H1 (cell line): Measurements from ENCODE around the gene ADPRM. TPM values are rescaled to one million over a fixed set of nuclear protein-coding genes. Genes with fewer than 3 reads are reported as not detected.

Experiments used
- CTCF ChIA-PET: fragments of 300-600 bp; sonication (Branson Sonifier 250); formaldehyde crosslinking; loops from one replicate; lab custom pipeline; 2021; ENCODE audit not compliant: partially characterized antibody; lab: Charles Lee
- POLR2A ChIA-PET: fragments of 300-600 bp; sonication (Branson Sonifier 250); formaldehyde crosslinking; loops from one replicate; lab custom pipeline; 2021; ENCODE audit warnings: inconsistent platforms; ENCODE audit not compliant: partially characterized antibody; lab: Charles Lee
- DNase-seq, 2 experiments: peaks; one replicate each; pipeline versions ENCODE4 v3.0.0 to v3.0.0-alpha.2; 2010 to 2022; ENCODE audit warnings: low spot score in 2 of 2, low read depth in 1 of 2, mixed read lengths in 1 of 2
- FAIRE-seq: peaks from 2 replicates; lab custom pipeline; 2011; peaks lifted over from hg19 to GRCh38; lab: Jason Lieb, UNC
- H2AFZ ChIP-seq: 2 replicates; pipeline ENCODE4 v1.8.1; 2012; ENCODE audit warnings: low read length, inconsistent platforms
- H2AK5ac ChIP-seq: 2 replicates; pipeline ENCODE4 v1.6.1; 2013; ENCODE audit warnings: low read depth, low read length
- H2BK120ac ChIP-seq: replicated peaks from 2 replicates; pipeline ENCODE3; 2013; ENCODE audit warnings: low read depth, low read length, inconsistent platforms
- H2BK12ac ChIP-seq: 2 replicates; pipeline ENCODE4 v1.6.1; 2013; ENCODE audit warnings: low read depth, low read length
- H2BK15ac ChIP-seq: 2 replicates; pipeline ENCODE4 v1.6.1; 2013; ENCODE audit warnings: low read length
- H2BK20ac ChIP-seq: 2 replicates; pipeline ENCODE4 v1.6.1; 2013; ENCODE audit warnings: low read length
- H2BK5ac ChIP-seq: 2 replicates; pipeline ENCODE4 v1.6.1; 2013; ENCODE audit warnings: low read depth, low read length
- H3K14ac ChIP-seq: 2 replicates; pipeline ENCODE4 v1.6.1; 2013; ENCODE audit warnings: inconsistent platforms; ENCODE audit not compliant: insufficient read length
- H3K18ac ChIP-seq: 2 replicates; pipeline ENCODE4 v1.6.1; 2013; ENCODE audit warnings: low read length; ENCODE audit errors: extremely low read depth
- H3K23ac ChIP-seq: 2 replicates; pipeline ENCODE4 v1.6.1; 2013; ENCODE audit warnings: inconsistent platforms; ENCODE audit not compliant: insufficient read length
- H3K23me2 ChIP-seq: 2 replicates; pipeline ENCODE4 v1.6.1; 2013; ENCODE audit warnings: low read depth, low read length
- H3K27ac ChIP-seq: 2 replicates; pipeline ENCODE4 v1.6.1; 2011; ENCODE audit warnings: low read depth, low read length, inconsistent platforms
- H3K27me3 ChIP-seq, 4 experiments: replicated peaks in 1 of 4; 1 replicate in 1 of 4; 2 replicates in 3 of 4; pipeline versions ENCODE4 v1.6.1 to v1.8.1; 2011 to 2013; ENCODE audit warnings: low read length in 3 of 4, mild to moderate bottlenecking in 3 of 4, inconsistent platforms in 2 of 4, mixed read lengths in 2 of 4, moderate library complexity in 1 of 4; ENCODE audit not compliant: control insufficient read depth in 3 of 4, insufficient read depth in 3 of 4; ENCODE audit errors: extremely low read depth in 1 of 4
- H3K36me3 ChIP-seq, 4 experiments: 2 replicates each; pipeline versions ENCODE4 v1.6.1 to v1.8.1; 2011 to 2013; ENCODE audit warnings: mild to moderate bottlenecking in 4 of 4, low read length in 3 of 4, moderate library complexity in 2 of 4, control low read depth in 1 of 4, inconsistent platforms in 1 of 4; ENCODE audit not compliant: insufficient read depth in 4 of 4, control insufficient read depth in 2 of 4
- H3K4ac ChIP-seq: replicated peaks from 2 replicates; pipeline ENCODE3; 2013; ENCODE audit warnings: low read length, low read depth, mixed read lengths, inconsistent platforms; ENCODE audit not compliant: insufficient read length
- H3K4me1 ChIP-seq, 4 experiments: replicated peaks in 1 of 4; 1 replicate in 1 of 4; 2 replicates in 3 of 4; pipeline versions ENCODE4 v1.6.1 to v1.8.1; 2011 to 2013; ENCODE audit warnings: low read length in 3 of 4, inconsistent platforms in 2 of 4, mixed read lengths in 1 of 4; ENCODE audit not compliant: insufficient read depth in 4 of 4, control insufficient read depth in 3 of 4
- H3K4me2 ChIP-seq, 2 experiments: 2 replicates each; pipeline versions ENCODE4 v1.6.1 to v1.8.1; 2011 to 2013; ENCODE audit warnings: low read depth in 2 of 2, low read length in 2 of 2, control low read depth in 1 of 2, inconsistent platforms in 1 of 2, mild to moderate bottlenecking in 1 of 2; ENCODE audit not compliant: insufficient read depth in 1 of 2
- H3K4me3 ChIP-seq, 4 experiments: fragments of 200-600, 300-600 bp in 1 of 4; sonication (generic), shearing (Covaris generic), sonication (Bioruptor Twin) in 1 of 4; 2 replicates each; pipeline versions ENCODE4 v1.5.1 to v1.8.1; 2011 to 2016; ENCODE audit warnings: low read length in 4 of 4, low read depth in 3 of 4, control low read depth in 2 of 4, inconsistent platforms in 2 of 4, mild to moderate bottlenecking in 2 of 4, mixed read lengths in 1 of 4, moderate library complexity in 1 of 4; ENCODE audit not compliant: insufficient read depth in 2 of 4; ENCODE audit errors: extremely low read depth in 1 of 4
- H3K56ac ChIP-seq: replicated peaks from 2 replicates; pipeline ENCODE3; 2013; ENCODE audit warnings: low read depth, mild to moderate bottlenecking, mixed read lengths, low read length, inconsistent platforms; ENCODE audit not compliant: insufficient read length
- H3K79me1 ChIP-seq: 2 replicates; pipeline ENCODE4 v1.6.1; 2013; ENCODE audit warnings: low read depth, low read length, control low read depth
- H3K79me2 ChIP-seq, 2 experiments: 2 replicates each; pipeline versions ENCODE4 v1.6.1 to v1.8.1; 2012 to 2013; ENCODE audit warnings: low read length in 2 of 2, mild to moderate bottlenecking in 2 of 2, inconsistent platforms in 1 of 2; ENCODE audit not compliant: insufficient read depth in 2 of 2, control insufficient read depth in 1 of 2
- H3K9ac ChIP-seq, 4 experiments: replicated peaks in 1 of 4; 1 replicate in 1 of 4; 2 replicates in 3 of 4; pipeline versions ENCODE4 v1.6.1 to v1.8.1; 2011 to 2013; ENCODE audit warnings: low read depth in 3 of 4, low read length in 3 of 4, control low read depth in 2 of 4, mild to moderate bottlenecking in 2 of 4, moderate library complexity in 2 of 4, inconsistent platforms in 1 of 4; ENCODE audit errors: extremely low read depth in 1 of 4
- H3K9me3 ChIP-seq, 2 experiments: 2 replicates each; pipeline versions ENCODE4 v1.6.1 to v1.8.1; 2012 to 2013; ENCODE audit warnings: mild to moderate bottlenecking in 2 of 2, moderate library complexity in 2 of 2, control low read depth in 1 of 2, inconsistent platforms in 1 of 2, low read depth in 1 of 2, low read length in 1 of 2, mixed read lengths in 1 of 2; ENCODE audit not compliant: insufficient read depth in 2 of 2
- H4K20me1 ChIP-seq, 2 experiments: replicated peaks in 1 of 2; 2 replicates each; pipeline versions ENCODE3 to v1.8.1; 2011 to 2013; ENCODE audit warnings: inconsistent platforms in 2 of 2, low read length in 2 of 2, mild to moderate bottlenecking in 1 of 2; ENCODE audit not compliant: insufficient read depth in 2 of 2, control insufficient read depth in 1 of 2
- H4K5ac ChIP-seq: 2 replicates; pipeline ENCODE4 v1.6.1; 2013; ENCODE audit warnings: low read length, low read depth, mixed read lengths, inconsistent platforms; ENCODE audit not compliant: insufficient read length
- H4K8ac ChIP-seq: 2 replicates; pipeline ENCODE4 v1.8.0; 2013; ENCODE audit warnings: mild to moderate bottlenecking, moderate library complexity, low read length, inconsistent platforms; ENCODE audit not compliant: insufficient read depth; ENCODE audit errors: extremely low read depth
- H4K91ac ChIP-seq: replicated peaks from 2 replicates; pipeline ENCODE3; 2013; ENCODE audit warnings: low read length, mixed read lengths, inconsistent platforms; ENCODE audit not compliant: insufficient read length
- BACH1 ChIP-seq: IDR thresholded peaks from 2 replicates; pipeline ENCODE4 v1.6.1; 2012; ENCODE audit warnings: low read length, improper control_type of control experiment
- CBX8 ChIP-seq: fragments of 300-800, 300-1000 bp; sonication (generic); IDR thresholded peaks from 2 replicates; pipeline ENCODE4 v1.7.1; 2016; ENCODE audit warnings: low read depth, low read length, borderline replicate concordance
- FOSL1 ChIP-seq: IDR thresholded peaks from 2 replicates; pipeline ENCODE4 v1.6.1; 2011; ENCODE audit warnings: mild to moderate bottlenecking, low read depth, low read length, moderate library complexity; ENCODE audit not compliant: insufficient read depth
- GABPA ChIP-seq: IDR thresholded peaks from 2 replicates; pipeline ENCODE4 v1.6.1; 2011; ENCODE audit warnings: mild to moderate bottlenecking, low read length, moderate library complexity, borderline replicate concordance; ENCODE audit not compliant: insufficient read depth
- GTF2F1 ChIP-seq: IDR thresholded peaks from 2 replicates; pipeline ENCODE4 v1.6.1; 2012; ENCODE audit warnings: low read depth, low read length, improper control_type of control experiment, borderline replicate concordance
- KDM1A ChIP-seq: fragments of 200-600, 300-600 bp; sonication (generic); IDR thresholded peaks from 2 replicates; pipeline ENCODE4 v1.7.1; 2016; ENCODE audit warnings: mild to moderate bottlenecking, low read length, borderline replicate concordance
- MAFK ChIP-seq: IDR thresholded peaks from 2 replicates; pipeline ENCODE4 v1.6.1; 2012; ENCODE audit warnings: low read depth, mild to moderate bottlenecking, improper control_type of control experiment, low read length
- PHF8 ChIP-seq: fragments of 200-600 bp; sonication (generic); conservative IDR thresholded peaks from 2 replicates; pipeline ENCODE4 v1.7.1; 2012; ENCODE audit warnings: low read depth, mild to moderate bottlenecking, inconsistent platforms, low read length, moderate library complexity
- POLR2A ChIP-seq, 2 experiments: IDR thresholded peaks; 1 replicate in 1 of 2; 2 replicates in 1 of 2; pipeline ENCODE4 v1.6.1; 2011; ENCODE audit warnings: low read depth in 2 of 2, low read length in 2 of 2, mild to moderate bottlenecking in 2 of 2; ENCODE audit errors: control extremely low read depth in 1 of 2
- POLR2AphosphoS5 ChIP-seq: IDR thresholded peaks from 2 replicates; pipeline ENCODE4 v1.6.1; 2011; ENCODE audit warnings: low read depth, low read length
- RXRA ChIP-seq: IDR thresholded peaks from 2 replicates; pipeline ENCODE4 v1.6.1; 2011; ENCODE audit warnings: low read depth, mild to moderate bottlenecking, low read length, moderate library complexity; ENCODE audit not compliant: insufficient read depth
- SIRT6 ChIP-seq: IDR thresholded peaks from one replicate; pipeline ENCODE4 v1.7.1; 2012; ENCODE audit warnings: low read length, inconsistent platforms
- SIX5 ChIP-seq: IDR thresholded peaks from 2 replicates; pipeline ENCODE4 v1.6.1; 2011; ENCODE audit warnings: mild to moderate bottlenecking, low read depth, low read length
- SP2 ChIP-seq: IDR thresholded peaks from 2 replicates; pipeline ENCODE4 v1.6.1; 2012; ENCODE audit warnings: mild to moderate bottlenecking, low read length, inconsistent platforms
- YY1 ChIP-seq: IDR thresholded peaks from 2 replicates; pipeline ENCODE4 v1.6.1; 2011; ENCODE audit warnings: low read depth, mild to moderate bottlenecking, low read length
- ZNF274 ChIP-seq: IDR thresholded peaks from 2 replicates; pipeline ENCODE4 v1.7.0; 2012; ENCODE audit warnings: low read length, borderline replicate concordance; ENCODE audit errors: extremely low read depth
- WGBS, 2 experiments: shearing (Covaris generic) in 1 of 2; methylation state at CpG; one replicate each; pipeline versions ENCODE4 v1.1.6 to v1.1.7; 2013 to 2015; ENCODE audit warnings: low lambda C conversion rate in 2 of 2, mixed read lengths in 2 of 2, inconsistent platforms in 1 of 2, low coverage in 1 of 2, missing lambda C conversion rate in 1 of 2; ENCODE audit not compliant: insufficient replicate concordance in 2 of 2, insufficient coverage in 1 of 2, insufficient read length in 1 of 2; ENCODE audit errors: extremely low coverage in 1 of 2, missing lambda C conversion rate in 1 of 2; 5-methylcytosine and 5-hydroxymethylcytosine counted together
- polyA plus RNA-seq, 7 experiments: library from polyadenylated mRNA; depleted of rRNA in 3 of 7; stranded (reverse) in 5 of 7; unstranded in 2 of 7; fragments of >200 nt in 5 of 7; fragments of 200-250 nt in 2 of 7; gene quantifications; 1 replicate in 5 of 7; 2 replicates in 1 of 7; 4 replicates in 1 of 7; pipeline versions ENCODE4 v1.2.1 to v1.2.3, GENCODE V29; 2011 to 2013; ENCODE audit warnings: missing spikeins in 2 of 7, mixed read lengths in 2 of 7
- total RNA-seq: library from RNA; stranded (reverse); fragmentation: NEBNext Ultra II Directional; extraction: Animal tissue kit (Norgen Biotek cat#: 25700); gene quantifications from 2 replicates; pipeline ENCODE4 v1.2.1, GENCODE V29; 2021

Gene ADPRM
- total and polyA plus RNA-seq, 2 of the 8 experiments (the other 6 are each of a cell fraction or from before 2014, with no cell fraction given): 6.7 to 7.9 TPM

- H2BK15ac ChIP-seq: no peak overlapping the region
- no peaks in the 10 kb centered on the region for H3K27me3 ChIP-seq
- H3K4me2 ChIP-seq: no peak overlapping the region
- H3K27ac ChIP-seq: no peak overlapping the region
- H3K23me2 ChIP-seq: no peaks in the 10 kb centered on the region; the same call in 1 of the 2 replicates
- ChIA-PET POLR2A (interaction anchor here (1.0 to 1.5 kb wide), 3 partner anchors 10 to 107 kb away, joined by 3 to 5 read pairs (median 5); no protein-coding TSS in a partner anchor), CTCF (interaction anchor here (0.6 to 8.1 kb wide), 32 partner anchors 10 to 1191 kb away, joined by 3 to 88 read pairs (median 5); partner anchors contain the start of gene PIRT)
- H2BK20ac ChIP-seq: no peak overlapping the region
- 82% methylated on average over 3 of the region's 3 CpGs; no CpG with 5 or more reads in 1 of the 2 experiments for WGBS, 2 experiments
- H3K23ac ChIP-seq: no peak overlapping the region
- H3K56ac ChIP-seq: no peak overlapping the region
- no peak overlapping the region for H2AK5ac ChIP-seq
- H3K18ac ChIP-seq: no peak overlapping the region
- no peak overlapping the region for H2AFZ ChIP-seq
- H3K4ac ChIP-seq: no peak overlapping the region
- no peak overlapping the region for H4K91ac ChIP-seq
- no peaks in the 10 kb centered on the region for H4K20me1 ChIP-seq
- no peak overlapping the region for H4K5ac ChIP-seq
- no peaks in the 10 kb centered on the region for H3K4me1 ChIP-seq
- H3K36me3 ChIP-seq: no peaks in the 10 kb centered on the region
- no peak overlapping the region for H4K8ac ChIP-seq
- no peak overlapping the region for H3K9ac ChIP-seq
- H3K79me1 ChIP-seq: no peaks in the 10 kb centered on the region
- no peak overlapping the region for H3K4me3 ChIP-seq
- no peak overlapping the region for H2BK5ac ChIP-seq
- DNase-seq (peak in 1 of 2 experiments; percentile 13), FAIRE-seq (no peak)
- no peak overlapping the region for H2BK120ac ChIP-seq
- no peaks in the 10 kb centered on the region for H3K79me2 ChIP-seq
- H2BK12ac ChIP-seq: 0 out of 2 replicates have a peak overlapping the region, but pooled peaks have one; percentile 42
- H3K9me3 ChIP-seq: no peaks in the 10 kb centered on the region
- no peak overlapping the region for H3K14ac ChIP-seq
- no peak for TF ChIP-seq RXRA
- TF ChIP-seq MAFK: no peak
- no peak for TF ChIP-seq CBX8
- no peak for TF ChIP-seq PHF8
- no peak for TF ChIP-seq SP2
- TF ChIP-seq GTF2F1: no peak
- no peak for TF ChIP-seq FOSL1
- TF ChIP-seq SIRT6: no peak
- no peak for TF ChIP-seq POLR2AphosphoS5
- TF ChIP-seq BACH1: no peak
- no peak for TF ChIP-seq ZNF274
- no peak for TF ChIP-seq POLR2A (IDR thresholded peaks at IDR 0.05; ENCODE audit: control extremely low read depth in 1 of 2, low read depth in 2 of 2, low read length in 2 of 2)
- no peak for TF ChIP-seq KDM1A
- no peak for TF ChIP-seq SIX5
- no peak for TF ChIP-seq GABPA
- no peak for TF ChIP-seq YY1
Observed at GRCh38 chr17:10737736-10738135, 40.3 kb downstream of the ADPRM start.
